ENCODE data around the gene MT1H.
"Not testable (repeated sequence)": the region's sequence is repeated elsewhere in the genome, so short reads cannot be mapped to it uniquely, and the experiment has no call there.

The MT1H gene

GRCh38 chr16:56669005-56669839, at the start of gene MT1H:
MT1H (plus strand) TSS chr16:56669814; CDS start chr16:56669885, 71 bp downstream.
- DNase-seq = no peak

GRCh38 chr16:56620339-56620897, 49.2 kb upstream of the MT1H start:
- no peak for DNase-seq

- DNase-seq = not testable (repeated sequence)
These were observed 47.8 kb upstream of the MT1H start for GRCh38 chr16:56621665-56622445.

GRCh38 chr16:56623184-56623583, 46.4 kb upstream of the MT1H start:
- DNase-seq = not testable (repeated sequence)

- no peak for DNase-seq
These were observed 46.0 kb upstream of the MT1H start for GRCh38 chr16:56623637-56624036.

- peak; percentile 69 for DNase-seq
These were observed 44.3 kb upstream of the MT1H start, which contains the start of gene MT1E for GRCh38 chr16:56625140-56625942. MT1E (plus strand) TSS chr16:56625781; CDS start chr16:56625852, 71 bp downstream.

- no peak for DNase-seq
These were observed 43.5 kb upstream of the MT1H start for GRCh38 chr16:56625943-56626654.

GRCh38 chr16:56626685-56627084, 42.9 kb upstream of the MT1H start:
- DNase-seq = no peak

GRCh38 chr16:56628486-56629350, 40.9 kb upstream of the MT1H start:
- DNase-seq = no peak

GRCh38 chr16:56629531-56629930, 40.1 kb upstream of the MT1H start:
- no peak for DNase-seq

- no peak for DNase-seq
These were observed 39.5 kb upstream of the MT1H start for GRCh38 chr16:56630134-56630533.

GRCh38 chr16:56631197-56631596, 38.4 kb upstream of the MT1H start:
- DNase-seq = no peak

- no peak for DNase-seq
These were observed 37.8 kb upstream of the MT1H start for GRCh38 chr16:56631832-56632155.

- no peak for DNase-seq
These were observed 37.3 kb upstream of the MT1H start, which contains the start of gene MT1M for GRCh38 chr16:56632156-56632847. MT1M (plus strand) TSS chr16:56632659; CDS start chr16:56632732, 73 bp downstream.

- no peak for DNase-seq
These were observed 36.7 kb upstream of the MT1H start for GRCh38 chr16:56632848-56633365.

GRCh38 chr16:56633535-56633934, 36.1 kb upstream of the MT1H start:
- no peak for DNase-seq

GRCh38 chr16:56634715-56635440, 34.7 kb upstream of the MT1H start:
- no peak for DNase-seq

- DNase-seq = no peak
These were observed 34.1 kb upstream of the MT1H start for GRCh38 chr16:56635441-56635967.
